Measurements from ENCODE around the gene SEMA4F.

Gene SEMA4F

GRCh38 chr2:74700643-74701372, 46.8 kb downstream of the SEMA4F start:
- no peak for DNase-seq
- H3K4me3 ChIP-seq (ENCODE audit: low read depth, low read length): no peak overlapping the region
- H3K27ac ChIP-seq: no peak overlapping the region
- no peaks in the 10 kb centered on the region for H3K36me3 ChIP-seq (replicated peaks)
- in situ Hi-C loops (cut with HindIII; ENCODE audit: low pct_ligation_motif_present, low sequenced_read_pairs): no loop called here
- no peak for TF ChIP-seq CTCF (IDR thresholded peaks at IDR 0.05; ENCODE audit: low read depth, low read length, missing control alignments)
- no peaks in the 10 kb centered on the region for H3K27me3 ChIP-seq (replicated peaks)

- Histone ChIP-seq H3K36me3 (replicated peaks) (no peaks in the 10 kb centered on the region), H3K27ac (no peak overlapping the region), H3K4me3 (ENCODE audit: low read depth, low read length) (no peak overlapping the region), H3K27me3 (replicated peaks) (no peaks in the 10 kb centered on the region)
- DNase-seq: no peak
- TF ChIP-seq CTCF (IDR thresholded peaks at IDR 0.05; ENCODE audit: low read depth, low read length, missing control alignments): no peak
- in situ Hi-C loops (cut with HindIII; ENCODE audit: low pct_ligation_motif_present, low sequenced_read_pairs): no loop called here
Measured at GRCh38 chr2:74702001-74702715, 48.1 kb downstream of the SEMA4F start.

- H3K27me3 ChIP-seq (replicated peaks): no peaks in the 10 kb centered on the region
- TF ChIP-seq CTCF (IDR thresholded peaks at IDR 0.05; ENCODE audit: low read depth, low read length, missing control alignments): no peak
- no peak overlapping the region for H3K27ac ChIP-seq
- no peak overlapping the region for H3K4me3 ChIP-seq (ENCODE audit: low read depth, low read length)
- in situ Hi-C loops (cut with HindIII; ENCODE audit: low pct_ligation_motif_present, low sequenced_read_pairs): no loop called here
- no peak for DNase-seq
- no peaks in the 10 kb centered on the region for H3K36me3 ChIP-seq (replicated peaks)
Measured at GRCh38 chr2:74703373-74703772, 49.3 kb downstream of the SEMA4F start.

GRCh38 chr2:74704216-74704615, 50.2 kb downstream of the SEMA4F start:
- Histone ChIP-seq H3K4me3 (ENCODE audit: low read depth, low read length) (no peak overlapping the region), H3K27me3 (replicated peaks) (no peaks in the 10 kb centered on the region), H3K36me3 (replicated peaks) (no peaks in the 10 kb centered on the region), H3K27ac (no peak overlapping the region)
- DNase-seq: no peak
- no peak for TF ChIP-seq CTCF (IDR thresholded peaks at IDR 0.05; ENCODE audit: low read depth, low read length, missing control alignments)
- in situ Hi-C loops (cut with HindIII; ENCODE audit: low pct_ligation_motif_present, low sequenced_read_pairs): no loop called here

- no peaks in the 10 kb centered on the region for H3K27me3 ChIP-seq (replicated peaks)
- H3K27ac ChIP-seq: no peak overlapping the region
- in situ Hi-C loops (cut with HindIII; ENCODE audit: low pct_ligation_motif_present, low sequenced_read_pairs): no loop called here
- no peak for DNase-seq
- no peak for TF ChIP-seq CTCF (IDR thresholded peaks at IDR 0.05; ENCODE audit: low read depth, low read length, missing control alignments)
- H3K36me3 ChIP-seq (replicated peaks): no peaks in the 10 kb centered on the region
- H3K4me3 ChIP-seq (ENCODE audit: low read depth, low read length): no peak overlapping the region
Measured at GRCh38 chr2:74706741-74707140, 52.7 kb downstream of the SEMA4F start.
